ENCODE data around the gene PDLIM4.

GRCh38 chr5:132246806-132247205, 10.7 kb upstream of the PDLIM4 start:
- TF ChIP-seq CTCF (IDR thresholded peaks at IDR 0.05) (no peak), POLR2A (IDR thresholded peaks at IDR 0.05) (no peak)

Measured in Peyer's patch (tissue), 4 donors.